SIG-M5 (cell line): ENCODE results near the gene TOMM40L.
"Not testable (repeated sequence)": the region's sequence is repeated elsewhere in the genome, so short reads cannot be mapped to it uniquely, and the experiment has no call there.

ENCODE experiments used
- DNase-seq: peaks from one replicate; lab custom pipeline; 2025; lab: John Stamatoyannopoulos, UW

The TOMM40L gene

DNA sequence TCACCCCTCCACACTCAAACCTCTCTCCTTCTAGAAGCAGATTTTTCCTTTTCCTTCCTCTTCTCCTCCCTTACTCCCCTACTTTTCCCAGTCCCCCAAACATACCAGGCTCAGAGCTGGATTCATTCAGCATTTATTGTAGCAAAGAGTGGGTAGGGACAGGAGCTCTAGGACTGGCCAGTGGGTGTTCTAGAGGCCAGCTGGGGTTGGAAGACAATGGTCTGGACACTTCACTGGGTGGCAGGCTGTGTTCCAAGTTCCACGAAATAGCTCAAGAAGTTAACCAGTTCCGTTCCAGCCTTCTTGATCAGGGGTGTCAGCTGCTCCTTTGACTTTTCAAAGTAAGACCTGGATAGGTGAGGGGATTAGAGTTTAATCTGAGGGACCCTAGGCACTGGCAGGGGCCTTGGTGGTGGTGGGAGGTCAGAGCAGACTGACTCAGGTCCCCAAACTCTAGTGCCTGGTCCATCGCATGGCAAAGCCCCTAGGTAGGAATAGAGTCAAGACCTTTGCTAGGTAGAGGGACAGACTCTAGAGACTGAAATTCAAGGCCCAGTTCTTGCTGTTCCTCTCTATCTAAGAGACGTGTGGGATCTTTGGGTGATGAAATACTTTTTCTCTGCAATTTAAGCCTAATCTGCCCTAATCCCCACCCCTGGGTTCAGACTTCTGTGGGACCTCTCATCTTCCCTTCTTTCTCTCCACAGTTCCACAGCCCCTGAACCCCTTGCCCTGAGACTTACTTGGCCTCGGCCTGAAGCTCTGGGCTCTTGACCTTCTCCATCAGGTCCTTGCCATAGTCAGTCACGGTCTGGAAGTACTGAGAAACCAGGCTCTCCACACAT, 3.5 kb upstream of the TOMM40L start:
- DNase-seq = no peak

DNA sequence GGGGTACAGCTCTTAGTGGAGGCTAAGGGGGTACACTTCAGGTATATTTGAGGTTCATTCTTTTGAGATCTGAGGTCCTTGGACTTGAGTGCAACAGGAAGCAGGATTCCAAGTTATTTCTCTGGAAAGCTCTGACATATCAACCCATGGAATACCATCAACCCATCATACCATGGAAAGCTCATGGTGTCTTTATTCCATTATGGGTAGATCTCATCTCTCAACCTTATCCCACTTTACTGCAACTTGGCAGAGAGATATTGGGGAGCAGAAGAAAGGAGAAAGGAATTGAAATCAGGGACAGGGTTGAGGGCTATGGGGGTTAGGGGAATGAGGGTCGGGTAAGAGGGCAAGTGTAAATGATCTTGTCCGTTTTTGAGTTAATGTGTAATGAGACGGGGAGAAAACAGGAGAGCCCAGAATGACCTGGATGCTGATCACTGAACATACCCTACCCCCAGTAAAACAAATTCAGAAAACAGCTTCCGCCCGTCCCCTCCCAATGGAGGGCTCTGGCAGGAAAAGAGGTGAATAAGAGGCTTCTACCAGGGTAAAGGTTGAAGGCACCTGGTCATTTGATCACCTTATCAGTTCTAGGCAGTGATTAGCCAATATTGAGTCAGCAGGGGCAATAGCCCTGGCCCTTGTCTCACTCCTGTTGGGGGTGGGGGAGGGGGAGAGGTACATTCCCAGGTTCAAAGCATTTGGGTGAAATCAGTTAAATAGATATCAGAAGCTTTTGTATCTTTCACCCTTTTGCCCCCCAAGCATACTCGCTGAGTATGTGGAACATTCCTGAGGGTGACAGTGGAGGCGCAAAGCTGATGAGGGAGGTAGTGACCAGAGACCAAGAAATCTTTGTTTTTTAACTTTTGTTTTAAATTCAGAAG, 1.8 kb upstream of the TOMM40L start:
- DNase-seq = no peak

DNA sequence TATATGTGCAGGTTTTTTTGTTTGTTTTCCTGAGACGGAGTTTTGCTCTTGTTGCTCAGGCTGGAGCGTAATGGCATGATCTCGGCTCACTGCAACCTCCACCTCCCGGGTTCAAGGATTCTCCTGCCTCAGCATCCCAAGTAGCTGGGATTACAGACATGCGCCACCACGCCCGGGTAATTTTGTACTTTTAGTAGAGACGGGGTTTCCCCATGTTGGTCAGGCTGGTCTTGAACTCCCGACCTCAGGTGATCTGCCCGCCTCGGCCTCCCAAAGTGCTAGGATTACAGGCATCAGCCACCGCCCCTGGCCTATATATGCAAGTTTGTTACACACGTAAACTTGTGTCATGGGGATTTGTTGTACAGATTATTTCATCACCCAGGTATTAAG, 1.2 kb upstream of the TOMM40L start:
- DNase-seq = not testable (repeated sequence)

DNA sequence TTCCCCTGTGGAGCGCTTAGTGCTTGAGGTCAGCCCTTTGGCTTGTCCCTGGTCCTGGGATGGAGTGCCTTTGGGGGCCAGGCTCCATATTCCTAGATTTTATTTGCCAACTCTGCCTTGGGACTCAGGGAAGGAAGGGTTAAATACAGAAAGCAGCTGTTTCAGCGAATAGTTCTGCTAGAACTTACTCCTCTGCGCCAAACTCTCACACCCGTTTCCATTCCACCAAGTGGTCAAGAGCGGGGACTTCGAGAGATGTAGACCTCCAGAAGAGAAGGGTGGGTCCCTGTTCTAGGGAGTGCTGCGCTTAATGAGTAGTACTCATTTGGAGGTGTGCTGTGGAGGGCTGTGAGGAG, 704 bp upstream of the TOMM40L start:
- no peak for DNase-seq

DNA sequence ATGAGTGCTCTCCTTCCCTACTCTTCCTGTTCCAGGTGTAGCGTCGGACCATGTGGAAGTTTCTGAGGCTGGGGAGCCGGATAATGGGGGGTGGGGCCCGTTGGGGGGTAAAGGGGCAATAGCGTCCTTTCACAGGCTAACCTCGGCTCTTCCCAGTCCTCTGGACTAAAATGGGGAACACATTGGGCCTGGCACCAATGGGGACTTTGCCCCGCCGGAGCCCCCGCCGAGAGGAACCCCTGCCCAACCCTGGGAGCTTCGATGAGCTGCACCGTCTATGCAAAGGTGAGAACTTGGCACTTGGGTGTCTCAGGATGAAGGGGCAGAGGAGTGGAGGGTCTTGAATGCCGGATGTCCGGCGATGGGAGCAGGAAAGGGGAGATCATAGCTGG, 456 bp downstream of the TOMM40L start:
- no peak for DNase-seq

DNA sequence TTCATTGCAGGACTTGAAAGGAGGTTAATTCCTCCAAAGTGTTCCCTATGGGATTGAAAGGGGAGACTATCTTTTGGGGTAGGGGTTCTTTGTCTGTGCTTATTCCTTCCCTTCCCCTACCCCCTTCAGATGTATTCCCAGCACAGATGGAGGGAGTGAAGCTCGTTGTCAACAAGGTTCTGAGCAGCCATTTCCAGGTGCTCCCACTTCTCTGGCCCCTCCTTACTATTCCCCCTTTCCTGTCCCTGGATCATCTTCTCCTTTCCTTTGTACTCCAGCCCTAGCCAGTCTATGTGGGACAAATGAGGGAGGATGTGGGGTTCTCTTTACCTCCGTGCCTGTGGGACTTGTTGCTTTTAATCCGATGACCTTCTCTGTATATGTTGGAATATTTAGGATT, 899 bp downstream of the TOMM40L start:
- no peak for DNase-seq

DNA sequence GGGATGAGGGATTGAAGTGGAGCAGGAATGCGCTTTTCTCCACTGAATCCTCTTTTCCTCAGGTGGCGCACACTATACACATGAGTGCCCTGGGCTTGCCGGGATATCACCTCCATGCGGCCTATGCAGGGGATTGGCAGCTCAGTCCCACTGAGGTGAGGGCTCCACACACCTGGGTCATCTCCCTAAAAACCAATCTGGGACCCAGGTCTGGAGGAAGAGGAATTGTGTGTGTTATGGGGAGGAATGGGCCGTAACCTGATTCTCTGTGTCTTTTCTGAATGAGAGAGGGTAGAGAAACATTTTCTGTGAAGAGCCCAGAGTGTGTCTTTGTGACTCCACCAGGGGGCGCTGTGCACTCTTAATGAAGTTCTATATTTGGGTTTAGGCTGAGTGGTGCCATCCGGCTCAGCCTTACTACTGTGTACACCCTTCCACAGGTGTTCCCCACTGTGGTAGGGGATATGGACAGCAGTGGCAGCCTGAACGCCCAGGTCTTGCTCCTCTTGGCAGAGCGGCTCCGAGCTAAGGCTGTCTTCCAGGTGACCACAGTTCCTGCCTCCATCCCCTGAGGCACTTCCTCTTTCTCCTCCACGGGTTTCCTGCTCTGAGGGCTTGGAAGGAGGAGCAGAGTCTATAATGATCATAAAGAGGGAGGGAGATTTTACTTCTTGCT, 1.5 kb downstream of the TOMM40L start:
- peak; percentile 29 for DNase-seq

DNA sequence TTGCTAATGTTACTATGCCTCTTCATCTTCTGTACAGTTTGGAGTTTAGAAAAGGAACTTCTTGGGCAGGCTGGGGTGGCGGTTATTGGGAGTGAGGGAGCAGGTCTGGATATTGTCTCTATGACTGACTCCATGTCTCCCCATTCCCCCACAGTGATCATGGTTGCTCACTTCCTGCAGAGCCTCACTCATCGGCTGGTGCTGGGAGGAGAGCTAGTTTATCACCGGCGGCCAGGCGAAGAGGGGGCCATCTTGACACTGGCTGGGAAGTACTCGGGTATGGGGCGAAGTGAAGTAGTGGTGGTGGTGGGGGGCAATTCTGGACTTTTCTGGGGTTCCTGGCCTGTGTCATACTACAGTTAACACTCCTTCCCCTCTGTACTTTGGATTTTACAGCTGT, 2.2 kb downstream of the TOMM40L start:
- DNase-seq = no peak

DNA sequence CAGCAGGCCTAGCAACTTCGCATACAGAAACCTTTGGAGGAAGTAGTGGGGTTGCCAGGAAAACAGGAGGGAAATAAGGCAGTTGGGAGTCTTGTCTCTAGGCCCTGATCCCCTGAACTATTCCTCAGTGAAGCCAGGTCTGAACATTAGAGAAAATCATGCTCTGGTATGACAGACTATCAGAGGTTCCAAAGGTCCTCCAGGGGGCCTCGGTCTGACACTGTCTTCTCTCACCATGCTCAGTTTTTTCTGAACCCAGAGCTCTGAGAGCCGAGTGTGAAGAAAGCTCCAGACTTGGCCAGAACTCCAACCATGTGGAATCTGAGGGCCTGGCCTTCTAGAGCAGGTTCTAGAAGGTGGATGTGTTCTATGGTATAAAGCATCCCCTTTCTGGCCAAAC, 4.0 kb downstream of the TOMM40L start:
- no peak for DNase-seq

DNA sequence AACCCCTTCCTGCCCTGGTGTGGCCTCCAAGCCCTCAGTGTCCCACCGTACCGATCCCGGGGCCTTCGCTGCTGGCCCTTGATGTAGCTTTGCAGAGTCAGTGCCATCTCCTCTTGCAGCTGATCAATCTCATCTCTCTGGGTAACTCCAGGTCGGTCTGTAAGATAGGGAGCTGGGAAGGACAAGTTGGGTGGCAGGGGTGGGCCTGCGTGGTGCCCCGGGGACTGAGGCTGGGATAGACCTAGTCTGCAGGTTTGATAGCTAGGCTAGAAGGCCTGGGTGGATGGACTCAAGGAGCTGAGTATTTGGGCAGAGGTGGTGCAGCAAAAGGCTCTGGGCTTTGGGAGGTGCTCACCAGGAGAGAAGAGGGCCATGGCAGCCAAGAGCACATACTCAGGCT, 4.9 kb downstream of the TOMM40L start:
- DNase-seq = no peak

DNA sequence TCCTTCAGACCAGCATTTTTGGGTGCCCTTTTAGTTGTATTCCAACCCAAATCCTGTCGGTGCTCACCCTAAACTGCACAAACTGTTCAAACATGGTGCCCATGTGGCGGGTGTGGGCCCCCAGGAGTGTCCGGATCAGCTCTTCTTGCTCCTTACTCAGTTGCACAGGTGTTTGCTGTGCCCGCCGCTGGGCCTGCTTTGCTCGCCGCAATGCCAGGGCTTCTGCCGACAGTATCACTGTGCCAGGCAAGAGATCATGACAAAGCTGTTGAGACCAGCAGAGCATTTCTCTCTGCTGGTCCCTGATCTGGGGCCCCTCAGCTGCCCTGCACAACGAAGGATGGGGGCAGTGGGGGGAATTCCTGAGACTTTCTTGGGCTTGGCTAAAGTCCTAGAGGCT, 7.2 kb downstream of the TOMM40L start:
- DNase-seq = no peak

DNA sequence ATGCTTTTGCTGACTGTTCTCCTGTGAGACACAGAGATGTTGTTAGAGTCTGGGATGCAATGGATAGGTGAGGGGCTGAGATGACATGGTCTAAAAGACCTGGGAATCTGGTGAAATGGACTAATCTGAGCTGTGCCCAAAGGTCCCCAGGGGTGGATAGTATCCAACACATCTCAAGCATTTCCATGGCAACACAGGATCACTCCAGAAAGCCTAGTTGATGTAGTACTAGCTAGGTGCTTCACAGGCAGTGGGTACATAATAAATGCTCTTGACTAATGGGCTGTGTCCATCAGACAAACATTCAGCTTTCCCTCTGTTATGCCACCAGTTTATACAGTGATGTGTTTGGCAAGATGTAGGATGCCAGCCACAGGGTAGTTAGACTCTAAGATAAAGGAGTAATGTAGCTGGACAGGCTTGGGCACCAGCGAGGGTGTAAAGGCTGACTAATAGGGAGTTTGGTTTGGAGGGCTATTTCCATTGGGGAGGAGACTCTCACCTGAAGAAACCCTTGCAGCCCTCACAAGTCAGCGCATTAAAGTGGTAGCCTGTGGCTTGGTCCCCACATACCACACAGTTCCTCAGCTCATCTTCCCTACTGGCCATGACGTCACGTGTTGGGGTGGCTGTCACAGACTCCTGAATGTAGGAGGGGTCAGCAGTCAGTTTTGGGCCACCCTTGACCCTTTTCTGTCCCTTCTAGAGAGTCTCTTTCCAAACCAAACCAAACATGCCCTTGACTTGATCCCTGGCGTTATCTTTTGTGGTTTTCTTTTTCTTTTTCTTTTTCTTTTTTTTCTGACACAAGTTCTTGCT, 10.3 kb downstream of the TOMM40L start:
- no peak for DNase-seq

DNA sequence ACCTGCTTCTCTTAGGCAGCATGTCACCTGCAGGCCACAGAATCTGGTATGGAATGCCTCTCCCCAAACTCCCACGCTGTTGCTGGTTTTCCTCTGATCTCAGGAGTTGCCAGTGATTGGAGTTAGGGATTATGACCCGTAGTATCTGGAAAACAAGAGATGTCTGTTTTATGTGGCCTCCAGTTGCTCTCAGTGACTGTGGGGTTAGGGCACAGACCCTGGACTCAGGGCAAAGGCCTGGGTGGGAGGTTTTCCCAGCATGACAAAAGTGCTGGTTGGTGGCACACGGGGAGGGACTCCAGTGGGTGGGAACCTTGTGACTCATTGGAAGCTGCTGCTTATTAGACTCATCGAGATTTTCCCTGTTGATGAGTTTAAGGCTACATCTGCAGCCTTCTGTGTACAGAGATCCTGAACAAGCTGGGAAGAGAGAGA, 12.2 kb downstream of the TOMM40L start, which contains the start of gene NR1I3:
Gene NR1I3 (minus strand): TSS at position 165 of the 435 bp plus-strand sequence. CDS start 1,638 bp downstream, outside the sequence.
- DNase-seq = no peak

DNA sequence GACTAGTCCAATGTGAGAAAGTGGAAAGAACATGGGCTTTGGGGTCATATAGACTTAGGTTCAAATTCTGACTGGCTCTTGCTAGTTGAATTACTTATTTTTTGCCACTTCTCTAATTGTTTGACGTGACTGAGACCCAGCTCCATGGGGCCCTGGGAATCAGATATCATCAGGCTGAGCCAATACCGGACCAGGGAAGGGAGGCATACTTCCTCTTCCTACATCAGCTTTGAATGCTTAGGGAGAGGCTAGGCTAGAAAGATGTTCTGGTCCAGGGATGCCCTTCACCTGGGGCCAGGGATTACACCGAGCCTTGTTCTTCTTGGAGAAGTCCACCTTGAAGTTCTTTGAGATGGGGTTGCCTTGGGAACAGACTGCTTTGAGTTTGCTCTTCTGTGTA, 15.8 kb downstream of the TOMM40L start:
- no peak for DNase-seq

DNA sequence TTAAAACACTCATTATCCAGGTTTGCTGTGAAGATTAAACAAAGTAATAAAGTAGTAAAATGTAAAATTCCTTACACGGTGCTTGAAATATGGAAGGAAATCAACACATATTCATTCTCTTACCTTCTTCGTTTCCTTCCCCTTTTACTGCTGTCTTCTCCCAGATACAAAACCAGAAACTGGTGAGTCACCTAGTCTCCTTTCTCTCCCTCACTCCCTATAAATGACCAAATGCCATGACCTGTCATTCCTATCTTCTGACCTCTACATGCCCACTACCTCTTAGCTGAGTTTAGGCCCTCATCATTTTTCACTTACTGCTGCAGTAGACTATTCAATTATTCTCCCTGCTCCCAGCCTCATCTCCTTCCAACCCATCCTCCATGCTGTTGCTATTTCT, 16.5 kb downstream of the TOMM40L start:
- DNase-seq = no peak

DNA sequence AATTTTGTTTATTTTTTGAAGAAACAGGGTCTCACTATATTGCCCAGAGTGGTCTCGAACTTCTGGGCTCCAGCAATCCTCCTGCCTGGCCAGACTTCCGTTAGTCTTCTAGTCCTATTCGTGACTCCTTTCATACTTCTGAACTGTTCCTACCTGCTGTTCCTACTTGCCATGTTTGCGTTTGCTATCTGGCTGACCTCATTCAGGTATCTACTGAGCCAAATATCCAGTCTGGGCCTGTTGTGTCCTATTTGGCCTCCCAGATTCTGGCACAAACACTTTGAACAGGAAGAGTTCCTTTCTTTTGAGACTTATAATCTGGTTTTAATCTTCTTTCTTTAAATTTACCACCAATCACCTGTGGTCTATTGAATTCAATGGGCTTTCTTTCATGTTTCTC, 19.0 kb downstream of the TOMM40L start:
- DNase-seq = no peak

DNA sequence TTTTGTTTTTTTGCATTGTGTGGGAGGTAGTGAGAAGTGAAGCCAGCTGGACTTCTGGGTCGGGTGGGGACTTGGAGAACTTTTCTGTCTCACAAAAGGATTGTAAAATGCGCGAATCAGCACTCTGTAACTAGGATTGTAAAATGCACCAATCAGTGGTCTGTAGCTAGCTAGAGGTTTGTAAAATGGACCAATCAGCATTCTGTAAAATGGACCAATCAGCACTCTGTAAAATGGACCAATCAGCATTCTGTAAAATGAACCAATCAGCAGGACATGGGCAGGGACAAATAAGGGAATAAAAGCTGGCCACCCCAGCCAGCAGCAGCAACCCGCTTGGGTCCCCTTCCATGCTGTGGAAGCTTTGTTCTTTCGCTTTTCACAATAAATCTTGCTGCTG, 24.2 kb downstream of the TOMM40L start:
- not testable (repeated sequence) for DNase-seq

DNA sequence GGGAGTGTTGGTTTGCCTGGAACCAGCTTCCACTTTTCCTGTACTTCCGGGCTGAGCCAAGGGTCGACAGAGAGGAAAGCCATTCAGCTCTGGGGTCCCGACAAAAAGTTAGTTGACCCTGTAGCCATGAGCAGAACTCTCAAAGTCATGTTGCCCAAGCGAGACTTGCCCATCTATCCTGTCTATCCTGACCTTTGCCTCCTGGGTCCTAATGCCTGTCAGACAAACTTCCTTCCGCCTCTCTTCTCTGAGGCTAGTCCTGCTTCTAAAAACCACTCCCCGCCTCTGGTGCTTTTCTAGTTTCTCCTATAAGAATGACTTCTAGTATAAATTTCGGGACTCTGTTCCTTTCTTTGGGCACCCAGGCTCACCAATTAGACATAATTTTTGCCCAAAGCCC, 25.0 kb downstream of the TOMM40L start:
- DNase-seq = no peak

DNA sequence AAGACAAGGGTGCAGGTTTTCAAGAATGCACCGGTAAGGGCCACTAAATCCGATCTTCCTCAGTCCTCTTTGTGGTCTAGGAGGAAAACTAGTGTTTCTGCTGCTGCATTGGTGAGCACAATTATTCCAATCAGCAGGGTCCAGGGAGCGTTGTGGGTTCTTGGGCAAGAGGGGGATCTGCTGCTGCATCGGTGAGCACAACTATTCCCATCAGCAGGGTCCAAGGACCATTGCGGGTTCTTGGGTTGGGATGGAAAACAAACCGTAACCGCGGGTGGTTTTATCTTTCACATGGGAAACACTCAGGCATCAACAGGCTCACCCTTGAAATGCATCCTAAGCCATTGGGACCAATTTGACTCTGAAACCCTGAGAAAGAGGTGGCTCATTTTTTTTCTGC, 25.7 kb downstream of the TOMM40L start:
- DNase-seq = no peak

DNA sequence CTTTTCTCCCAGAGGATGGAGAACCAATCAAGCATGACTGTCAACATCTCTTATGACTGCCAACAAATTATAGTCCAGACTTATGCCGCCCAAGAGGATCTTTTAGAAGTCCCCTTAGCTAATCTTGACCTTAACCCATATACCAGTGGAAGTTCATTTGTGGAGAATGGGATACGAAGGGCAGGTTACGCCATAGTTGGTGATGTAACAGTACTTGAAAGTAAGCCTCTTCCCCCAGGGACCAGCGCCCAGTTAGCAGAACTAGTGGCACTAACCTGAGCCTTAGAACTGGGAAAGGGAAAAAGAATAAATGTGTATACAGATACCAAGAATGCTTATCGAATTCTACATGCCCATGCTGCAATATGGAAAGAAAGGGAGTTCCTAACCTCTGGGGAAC, 29.4 kb downstream of the TOMM40L start:
- not testable (repeated sequence) for DNase-seq

DNA sequence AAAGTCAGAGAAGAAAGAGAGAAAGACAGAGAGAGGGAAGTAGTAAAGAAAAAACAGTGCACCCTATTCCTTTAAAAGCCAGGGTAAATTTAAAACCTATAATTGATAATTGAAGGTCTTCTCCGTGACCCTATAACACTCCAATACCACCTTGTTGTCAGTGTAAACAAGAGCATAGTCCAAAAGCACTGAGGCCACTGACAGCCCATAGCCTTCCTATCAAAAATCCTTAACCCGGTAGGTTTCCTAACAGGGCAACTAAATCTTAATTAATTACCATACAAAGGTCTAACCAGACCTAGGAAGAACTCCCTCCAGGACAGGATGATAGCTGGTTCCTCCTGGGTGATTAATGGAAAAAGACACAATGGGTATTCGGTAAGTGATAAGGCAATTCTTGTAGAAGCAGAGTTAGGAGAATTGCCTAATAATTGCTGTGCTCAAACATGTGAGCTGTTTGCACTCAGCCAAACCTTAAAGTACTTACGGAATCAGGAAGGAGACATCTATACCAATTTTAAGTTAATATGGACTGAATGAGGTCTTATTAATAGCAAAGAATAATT, 30.2 kb downstream of the TOMM40L start:
- DNase-seq = not testable (repeated sequence)
